Liver (tissue), 9 donors: ENCODE measurements around the gene NLRP7. TPM values are rescaled to one million over a fixed set of nuclear protein-coding genes. Genes with fewer than 3 reads are reported as not detected.

Source experiments
- DNase-seq: peaks from one replicate; pipeline ENCODE4 v3.0.0-alpha.2; 2017; ENCODE audit warnings: low spot score
- H3K27ac ChIP-seq, 2 donors: one replicate each; pipeline ENCODE4 v1.7.0; 2013; ENCODE audit warnings: inconsistent platforms in 2 of 2, low read length in 2 of 2, control low read depth in 1 of 2, low read depth in 1 of 2, mild to moderate bottlenecking in 1 of 2
- H3K27me3 ChIP-seq, 4 donors: one replicate each; pipeline versions ENCODE4 v1.6.1 to v1.7.0; 2013; ENCODE audit warnings: low read length in 3 of 4, inconsistent platforms in 1 of 4, mild to moderate bottlenecking in 1 of 4, moderate library complexity in 1 of 4; ENCODE audit not compliant: control insufficient read depth in 4 of 4, insufficient read depth in 4 of 4
- H3K36me3 ChIP-seq, 4 donors: one replicate each; pipeline versions ENCODE4 v1.6.1 to v1.7.0; 2013; ENCODE audit warnings: low read length in 3 of 4, mild to moderate bottlenecking in 3 of 4, low read depth in 1 of 4, moderate library complexity in 1 of 4; ENCODE audit not compliant: control insufficient read depth in 4 of 4, insufficient read depth in 3 of 4
- H3K4me1 ChIP-seq, 4 donors: one replicate each; pipeline versions ENCODE4 v1.6.1 to v1.7.0; 2013; ENCODE audit warnings: low read length in 3 of 4, mild to moderate bottlenecking in 3 of 4, moderate library complexity in 1 of 4; ENCODE audit not compliant: control insufficient read depth in 4 of 4, insufficient read depth in 4 of 4
- H3K4me3 ChIP-seq, 3 donors: one replicate each; pipeline versions ENCODE4 v1.6.1 to v1.7.0; 2013; ENCODE audit warnings: low read length in 3 of 3, control low read depth in 1 of 3, low read depth in 1 of 3, mild to moderate bottlenecking in 1 of 3
- H3K9ac ChIP-seq, 2 donors: one replicate each; pipeline ENCODE4 v1.7.0; 2013; ENCODE audit warnings: low read length in 2 of 2, mild to moderate bottlenecking in 2 of 2, moderate library complexity in 2 of 2, control low read depth in 1 of 2, low read depth in 1 of 2
- H3K9me3 ChIP-seq, 4 donors: one replicate each; pipeline versions ENCODE4 v1.6.1 to v1.7.0; 2013; ENCODE audit warnings: low read length in 3 of 4; ENCODE audit not compliant: control insufficient read depth in 4 of 4
- ATF3 ChIP-seq: IDR thresholded peaks from 2 replicates; pipeline ENCODE4 v1.6.1; 2016; ENCODE audit warnings: antibody characterized with exemption
- CTCF ChIP-seq: fragments of 150-350 bp; IDR thresholded peaks from 2 replicates; pipeline ENCODE4 v1.5.1; 2017; ENCODE audit warnings: improper control_type of control experiment, low read depth, low read length; ENCODE audit not compliant: missing input control
- EGR1 ChIP-seq, 2 donors: IDR thresholded peaks; 2 replicates each; pipeline ENCODE4 v1.6.1; 2016 to 2018; ENCODE audit warnings: antibody characterized with exemption in 2 of 2, low read depth in 2 of 2
- FOXA1 ChIP-seq: IDR thresholded peaks from 2 replicates; pipeline ENCODE4 v1.6.1; 2016; ENCODE audit warnings: antibody characterized with exemption
- FOXA2 ChIP-seq: IDR thresholded peaks from 2 replicates; pipeline ENCODE4 v1.6.1; 2016; ENCODE audit warnings: antibody characterized with exemption
- GABPA ChIP-seq, 2 donors: IDR thresholded peaks in 1 of 2; conservative IDR thresholded peaks in 1 of 2; 2 replicates each; pipeline ENCODE4 v1.6.1; 2016; ENCODE audit warnings: antibody characterized with exemption in 2 of 2, mild to moderate bottlenecking in 1 of 2, moderate library complexity in 1 of 2
- HNF4A ChIP-seq, 2 donors: conservative IDR thresholded peaks; 2 replicates each; pipeline ENCODE4 v1.6.1; 2016; ENCODE audit warnings: antibody characterized with exemption in 2 of 2, mild to moderate bottlenecking in 2 of 2
- HNF4G ChIP-seq: IDR thresholded peaks from 2 replicates; pipeline ENCODE4 v1.6.1; 2016; ENCODE audit warnings: antibody characterized with exemption
- JUND ChIP-seq, 2 donors: IDR thresholded peaks; 2 replicates each; pipeline ENCODE4 v1.6.1; 2016; ENCODE audit warnings: antibody characterized with exemption in 2 of 2
- MAX ChIP-seq: IDR thresholded peaks from 2 replicates; pipeline ENCODE4 v1.6.1; 2016; ENCODE audit warnings: antibody characterized with exemption
- NR2F2 ChIP-seq: IDR thresholded peaks from 2 replicates; pipeline ENCODE4 v1.6.1; 2016; ENCODE audit warnings: antibody characterized with exemption
- RAD21 ChIP-seq, 2 donors: IDR thresholded peaks; 2 replicates each; pipeline ENCODE4 v1.6.1; 2016; ENCODE audit warnings: antibody characterized with exemption in 2 of 2, mild to moderate bottlenecking in 2 of 2
- REST ChIP-seq: IDR thresholded peaks from 2 replicates; pipeline ENCODE4 v1.6.1; 2016; ENCODE audit warnings: antibody characterized with exemption, mild to moderate bottlenecking
- RXRA ChIP-seq, 2 donors: IDR thresholded peaks; 2 replicates each; pipeline ENCODE4 v1.6.1; 2017 to 2018; ENCODE audit warnings: antibody characterized with exemption in 2 of 2, mild to moderate bottlenecking in 1 of 2
- SP1 ChIP-seq: IDR thresholded peaks from 2 replicates; pipeline ENCODE4 v1.6.1; 2018; ENCODE audit warnings: antibody characterized with exemption, mild to moderate bottlenecking
- TAF1 ChIP-seq: conservative IDR thresholded peaks from 2 replicates; pipeline ENCODE4 v1.6.1; 2016; ENCODE audit warnings: antibody characterized with exemption, mild to moderate bottlenecking
- YY1 ChIP-seq: IDR thresholded peaks from 2 replicates; pipeline ENCODE4 v1.6.1; 2016; ENCODE audit warnings: antibody characterized with exemption, mild to moderate bottlenecking
- ZBTB33 ChIP-seq: IDR thresholded peaks from 2 replicates; pipeline ENCODE4 v1.6.1; 2016; ENCODE audit warnings: antibody characterized with exemption
- WGBS: extraction: QIAGEN DNeasy Blood & Tissue Kit; methylation state at CpG from one replicate; pipeline ENCODE4 v1.1.7; 2013; 5-methylcytosine and 5-hydroxymethylcytosine counted together
- polyA plus RNA-seq, 2 donors: library from polyadenylated mRNA; stranded (reverse) in 1 of 2; unstranded in 1 of 2; fragments of 200-250 nt in 1 of 2; fragments of >200 nt in 1 of 2; fragmentation: Nextera tagmentation in 1 of 2; extraction: Ambion mirVana in 1 of 2; gene quantifications; one replicate each; pipeline versions ENCODE4 v1.2.1 to v1.2.3, GENCODE V29; 2013 to 2015
- total RNA-seq, 2 donors: library from RNA; depleted of rRNA; stranded (reverse); fragments of >200 nt; gene quantifications; one replicate each; pipeline ENCODE4 v1.2.3, GENCODE V29; 2014
- donor health status: healthy.
- donor health status: healthy.
- donor health status: healthy.
- donor health status: healthy.
- donor health status: healthy.

The NLRP7 gene
- total and polyA plus RNA-seq, 4 donors, result not detected

- no peak overlapping the region for H3K27ac ChIP-seq
- H3K4me1 ChIP-seq, result no peaks in the 10 kb centered on the region
- TF ChIP-seq HNF4G (no peak), ZBTB33 (no peak), RXRA (IDR thresholded peaks at IDR 0.05) (no peak), EGR1 (IDR thresholded peaks at IDR 0.05; ENCODE audit: low read depth in 2 of 2) (no peak), FOXA2 (no peak), NR2F2 (no peak), ATF3 (no peak), RAD21 (IDR thresholded peaks at IDR 0.05) (no peak), REST (no peak), GABPA (IDR thresholded peaks at IDR 0.05 in 1 of 2, conservative IDR thresholded peaks at IDR 0.05 in 1 of 2) (no peak), TAF1 (no peak), SP1 (no peak), HNF4A (conservative IDR thresholded peaks at IDR 0.05) (no peak), JUND (IDR thresholded peaks at IDR 0.05) (no peak), YY1 (no peak), CTCF (no peak), FOXA1 (no peak), MAX (no peak)
- H3K9ac ChIP-seq, result no peak overlapping the region
- no peak for DNase-seq
- H3K36me3 ChIP-seq, result no peaks in the 10 kb centered on the region
- H3K9me3 ChIP-seq, result peaks cover 0 to 2% (median 0%) of the 10 kb centered on the region in 4 donors
- peaks cover 0 to 2% (median 0%) of the 10 kb centered on the region in 4 donors for H3K27me3 ChIP-seq
- no peak overlapping the region for H3K4me3 ChIP-seq
- 75% methylated on average over 7 of the region's 7 CpGs for WGBS
Observed at GRCh38 chr19:54906819-54907218, 40.5 kb downstream of the NLRP7 start.
